H1 (cell line): ENCODE results near the gene FOXP4. TPM values are rescaled to one million over a fixed set of nuclear protein-coding genes. Genes with fewer than 3 reads are reported as not detected.

Experiments
- RAD21 ChIP-seq, 2 experiments: IDR thresholded peaks in 1 of 2; conservative IDR thresholded peaks in 1 of 2; 2 replicates each; pipeline ENCODE4 v1.6.1; 2011; ENCODE audit warnings: low read depth in 2 of 2, low read length in 2 of 2, improper control_type of control experiment in 1 of 2, inconsistent platforms in 1 of 2, mild to moderate bottlenecking in 1 of 2, moderate library complexity in 1 of 2
- TAF7 ChIP-seq: optimal IDR thresholded peaks from 2 replicates; pipeline ENCODE3; 2011; ENCODE audit warnings: low read depth, mild to moderate bottlenecking, inconsistent platforms, low read length, moderate library complexity, borderline replicate concordance
- YY1 ChIP-seq: IDR thresholded peaks from 2 replicates; pipeline ENCODE4 v1.6.1; 2011; ENCODE audit warnings: low read depth, mild to moderate bottlenecking, low read length
- polyA plus RNA-seq, 7 experiments: library from polyadenylated mRNA; depleted of rRNA in 3 of 7; stranded (reverse) in 5 of 7; unstranded in 2 of 7; fragments of >200 nt in 5 of 7; fragments of 200-250 nt in 2 of 7; gene quantifications; 1 replicate in 5 of 7; 2 replicates in 1 of 7; 4 replicates in 1 of 7; pipeline versions ENCODE4 v1.2.1 to v1.2.3, GENCODE V29; 2011 to 2013; ENCODE audit warnings: missing spikeins in 2 of 7, mixed read lengths in 2 of 7
- total RNA-seq: library from RNA; stranded (reverse); fragmentation: NEBNext Ultra II Directional; extraction: Animal tissue kit (Norgen Biotek cat#: 25700); gene quantifications from 2 replicates; pipeline ENCODE4 v1.2.1, GENCODE V29; 2021

FOXP4 gene
- total and polyA plus RNA-seq, 2 of the 8 experiments (the other 6 are each of a cell fraction or from before 2014, with no cell fraction given), result 4.8 to 13.3 TPM

- no peak for TF ChIP-seq TAF7
- no peak for TF ChIP-seq YY1
- TF ChIP-seq RAD21 (IDR thresholded peaks at IDR 0.05 in 1 of 2, conservative IDR thresholded peaks at IDR 0.05 in 1 of 2; ENCODE audit: low read depth in 2 of 2, low read length in 2 of 2), result no peak
Measured at GRCh38 chr6:41576667-41577066, 30.5 kb downstream of the FOXP4 start (continued).
